Ovary (tissue), 3 donors: ENCODE measurements around the gene LNPEP.

Source experiments
- EP300 ChIP-seq: sonication (generic); formaldehyde crosslinking; IDR thresholded peaks from one replicate; pipeline ENCODE4 v1.6.1; 2017; ENCODE audit warnings: antibody characterized with exemption
- TF ChIP-seq, protein P1 (sequence below), 3 donors: fragments of 450-650 bp in 2 of 3; fragments of 200-600 bp in 1 of 3; IDR thresholded peaks; one replicate each; pipeline versions ENCODE4 v1.5.1 to v1.8.0; 2016 to 2022; ENCODE audit warnings: antibody characterized with exemption in 3 of 3, mild to moderate bottlenecking in 1 of 3
- donor health status: DM: no; HTN: no; CAD: no.

DNA sequence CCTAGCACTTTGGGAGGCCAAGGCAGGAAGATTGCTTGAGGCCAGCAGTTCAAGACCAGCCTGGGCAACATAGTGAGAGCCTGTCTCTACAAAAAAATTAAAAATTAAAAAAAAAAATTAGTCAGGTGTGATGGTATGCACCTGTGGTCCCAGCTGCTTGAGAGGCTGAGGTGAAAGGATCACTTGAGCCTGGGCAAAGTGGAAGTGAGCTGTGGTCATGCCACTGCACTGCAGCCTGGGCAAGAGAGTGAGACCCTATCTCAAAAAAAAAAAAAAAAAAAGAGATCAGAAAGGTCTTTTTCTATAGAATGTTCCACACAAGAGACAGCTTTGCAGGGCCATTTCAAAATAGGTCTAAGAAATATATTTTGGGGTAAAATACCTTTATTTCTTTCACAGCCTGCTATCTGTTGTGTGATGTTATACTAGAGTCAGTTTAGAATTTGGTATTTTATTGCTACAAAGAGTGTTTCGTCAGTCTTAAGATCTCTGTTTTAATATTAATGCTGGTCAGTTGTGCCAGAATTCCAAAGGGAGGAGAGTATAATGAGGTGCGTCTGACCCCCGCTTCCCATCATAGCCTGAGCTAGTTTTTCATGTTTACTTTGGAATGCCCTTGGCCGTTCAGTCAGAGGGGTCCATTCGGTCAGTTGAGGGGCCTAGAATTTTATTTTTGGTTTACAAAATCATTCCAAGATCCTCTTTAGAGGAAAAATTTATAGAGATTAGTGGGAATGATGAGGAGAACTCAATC, 9.4 kb downstream of the LNPEP start:
- TF ChIP-seq, protein P1, sequence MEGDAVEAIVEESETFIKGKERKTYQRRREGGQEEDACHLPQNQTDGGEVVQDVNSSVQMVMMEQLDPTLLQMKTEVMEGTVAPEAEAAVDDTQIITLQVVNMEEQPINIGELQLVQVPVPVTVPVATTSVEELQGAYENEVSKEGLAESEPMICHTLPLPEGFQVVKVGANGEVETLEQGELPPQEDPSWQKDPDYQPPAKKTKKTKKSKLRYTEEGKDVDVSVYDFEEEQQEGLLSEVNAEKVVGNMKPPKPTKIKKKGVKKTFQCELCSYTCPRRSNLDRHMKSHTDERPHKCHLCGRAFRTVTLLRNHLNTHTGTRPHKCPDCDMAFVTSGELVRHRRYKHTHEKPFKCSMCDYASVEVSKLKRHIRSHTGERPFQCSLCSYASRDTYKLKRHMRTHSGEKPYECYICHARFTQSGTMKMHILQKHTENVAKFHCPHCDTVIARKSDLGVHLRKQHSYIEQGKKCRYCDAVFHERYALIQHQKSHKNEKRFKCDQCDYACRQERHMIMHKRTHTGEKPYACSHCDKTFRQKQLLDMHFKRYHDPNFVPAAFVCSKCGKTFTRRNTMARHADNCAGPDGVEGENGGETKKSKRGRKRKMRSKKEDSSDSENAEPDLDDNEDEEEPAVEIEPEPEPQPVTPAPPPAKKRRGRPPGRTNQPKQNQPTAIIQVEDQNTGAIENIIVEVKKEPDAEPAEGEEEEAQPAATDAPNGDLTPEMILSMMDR (IDR thresholded peaks at IDR 0.05) = no peak
- no peak for TF ChIP-seq EP300
